ENCODE data around the gene BRD1.
A peak's percentile ranks its signal among the peaks of the same experiment; 100 is the strongest.

Gene BRD1

GRCh38 chr22:49724030-49724892, 103.4 kb downstream of the BRD1 start:
- DNase-seq (no peak), ATAC-seq (replicated peaks) (peak; percentile 31 to 38)
- peaks cover 46 to 67% of the 10 kb centered on the region in 2 donors for H3K27me3 Mint-ChIP-seq
- H3K4me1 Mint-ChIP-seq: peaks cover 6 to 29% of the 10 kb centered on the region in 2 donors
- H3K36me3 Mint-ChIP-seq: peaks cover 2 to 4% of the 10 kb centered on the region in 2 donors
- peak overlapping the region; percentile 88 to 89 for H3K4me3 Mint-ChIP-seq
- H3K27ac Mint-ChIP-seq: peak overlapping the region; percentile 72
- H3K9me3 Mint-ChIP-seq: no peaks in the 10 kb centered on the region

- Mint-ChIP-seq H3K27me3 (peaks cover 42 to 60% of the 10 kb centered on the region in 2 donors), H3K27ac (no peak overlapping the region), H3K9me3 (no peaks in the 10 kb centered on the region)
Observed at GRCh38 chr22:49723478-49724029, 104.1 kb downstream of the BRD1 start.

More at GRCh38 chr22:49723478-49724029, 104.1 kb downstream of the BRD1 start:
- peak overlapping the region; percentile 88 to 89 for H3K4me3 Mint-ChIP-seq
- no peak for DNase-seq
- no peak for ATAC-seq (replicated peaks)
- H3K4me1 Mint-ChIP-seq: peaks cover 6 to 29% of the 10 kb centered on the region in 2 donors
- H3K36me3 Mint-ChIP-seq: peaks cover 2 to 4% of the 10 kb centered on the region in 2 donors

Data from stimulated activated naive B cell treated with anti-CD40 and anti-IgM and Interleukin-4, amounts not matched to agents 10 μg/mL and 1 μg/mL and 100 μg/mL, for 72 hours (primary cell).